HepG2 (cell line): ENCODE data around the gene TADA2A. TPM values are rescaled to one million over a fixed set of nuclear protein-coding genes. Genes with fewer than 3 reads are reported as not detected.
"Not testable (repeated sequence)": the region's sequence is repeated elsewhere in the genome, so short reads cannot be mapped to it uniquely, and the experiment has no call there.

Experiments
- ATAC-seq: fragments of 200-7000 bp; cut with Tn5 transposase; 3 replicates; pipeline ENCODE4 v1.9.1; 2020; ENCODE audit warnings: mild to moderate bottlenecking, moderate library complexity
- BruUV-seq: library from RNA; stranded (reverse); fragments of 400-500 nt; replicated peaks from 2 replicates; lab custom pipeline; 2021; lab: Mats Ljungman, UMichigan
- CTCF ChIA-PET: fragments of 300-600 bp; formaldehyde crosslinking; extraction: SDS; loops from one replicate; lab custom pipeline; 2021; ENCODE audit warnings: low total read pairs, inconsistent platforms, low intra/inter-chr PET ratio; lab: Yijun Ruan, JAX
- POLR2A ChIA-PET: fragments of 350-600 bp; sonication (Branson Sonifier 250); formaldehyde crosslinking; loops from one replicate; lab custom pipeline; 2020; ENCODE audit warnings: antibody characterized with exemption, inconsistent platforms; lab: Yijun Ruan, JAX
- DNase-seq: peaks from one replicate; pipeline ENCODE4 v3.0.0-alpha.2; 2015; ENCODE audit warnings: low spot score
- FAIRE-seq: peaks from 3 replicates; lab custom pipeline; 2011; peaks lifted over from hg19 to GRCh38; lab: Jason Lieb, UNC
- H2AFZ ChIP-seq: one replicate; pipeline ENCODE4 v1.6.1; 2011; ENCODE audit warnings: low read length, inconsistent platforms
- H3K27ac ChIP-seq: fragments of 300-600 bp; 3 replicates; pipeline ENCODE4 v1.8.0; 2011; ENCODE audit warnings: mixed run types, mild to moderate bottlenecking, mixed read lengths, low read length, inconsistent platforms; ENCODE audit not compliant: insufficient read depth; ENCODE audit errors: extremely low read length
- H3K27me3 ChIP-seq, 2 experiments: fragments of 200-600 bp in 1 of 2; 2 replicates in 1 of 2; 3 replicates in 1 of 2; pipeline versions ENCODE4 v1.6.0 to v1.8.0; 2011; ENCODE audit warnings: low read length in 2 of 2, mild to moderate bottlenecking in 2 of 2, moderate library complexity in 2 of 2, inconsistent platforms in 1 of 2; ENCODE audit not compliant: insufficient read depth in 2 of 2, control insufficient read depth in 1 of 2
- H3K36me3 ChIP-seq, 2 experiments: fragments of 200-600 bp in 1 of 2; replicated peaks in 1 of 2; 2 replicates in 1 of 2; 3 replicates in 1 of 2; pipeline versions ENCODE4 v1.5.1 to v1.8.0; 2011; ENCODE audit warnings: low read length in 2 of 2, inconsistent platforms in 1 of 2; ENCODE audit not compliant: insufficient read depth in 2 of 2, control insufficient read depth in 1 of 2
- H3K4me1 ChIP-seq: 2 replicates; pipeline ENCODE4 v1.5.1; 2012; ENCODE audit warnings: low read length, inconsistent platforms; ENCODE audit not compliant: insufficient read depth
- H3K4me2 ChIP-seq: 2 replicates; pipeline ENCODE4 v1.6.0; 2011; ENCODE audit warnings: low read depth, low read length, inconsistent platforms
- H3K4me3 ChIP-seq, 3 experiments: fragments of 200-600 bp in 1 of 3; sonication (generic), shearing (Covaris generic) in 1 of 3; replicated peaks in 1 of 3; 2 replicates each; pipeline ENCODE4 v1.5.1; 2011 to 2016; ENCODE audit warnings: low read length in 3 of 3, inconsistent platforms in 2 of 3, low read depth in 2 of 3, mild to moderate bottlenecking in 2 of 3, control low read depth in 1 of 3, mixed read lengths in 1 of 3; ENCODE audit not compliant: insufficient read depth in 1 of 3
- H3K79me2 ChIP-seq: one replicate; pipeline ENCODE4 v1.6.1; 2011; ENCODE audit warnings: low read length, inconsistent platforms; ENCODE audit not compliant: insufficient read depth
- H3K9ac ChIP-seq: 2 replicates; pipeline ENCODE4 v1.6.0; 2011; ENCODE audit warnings: mild to moderate bottlenecking, low read depth, low read length, inconsistent platforms; ENCODE audit not compliant: insufficient read depth
- H3K9me3 ChIP-seq: 2 replicates; pipeline ENCODE4 v1.5.1; 2012; ENCODE audit warnings: mild to moderate bottlenecking, low read length
- H4K20me1 ChIP-seq: 2 replicates; pipeline ENCODE4 v1.6.0; 2011; ENCODE audit warnings: inconsistent platforms, mild to moderate bottlenecking, low read length, moderate library complexity; ENCODE audit not compliant: insufficient read depth
- AFF4 ChIP-seq: sonication (generic); formaldehyde crosslinking; IDR thresholded peaks from 2 replicates; pipeline ENCODE4 v1.4.0; 2020; ENCODE audit warnings: missing genetic modification reagents
- FOXM1 ChIP-seq: sonication (generic); formaldehyde crosslinking; IDR thresholded peaks from 2 replicates; pipeline ENCODE4 v1.5.0; 2020; ENCODE audit warnings: missing genetic modification reagents
- POLR2A ChIP-seq, 2 experiments: IDR thresholded peaks; 2 replicates each; pipeline ENCODE4 v1.6.1; 2011; ENCODE audit warnings: low read depth in 2 of 2, low read length in 2 of 2, mild to moderate bottlenecking in 1 of 2, moderate library complexity in 1 of 2; ENCODE audit not compliant: insufficient read depth in 1 of 2
- SNAPC2 ChIP-seq: sonication (generic); formaldehyde crosslinking; IDR thresholded peaks from 2 replicates; pipeline ENCODE4 v1.8.1; 2022; ENCODE audit warnings: mild to moderate bottlenecking, missing genetic modification reagents
- ZNF350 ChIP-seq: sonication (generic); formaldehyde crosslinking; IDR thresholded peaks from 2 replicates; pipeline ENCODE4 v1.4.0; 2020; ENCODE audit warnings: mild to moderate bottlenecking, low read depth, missing genetic modification reagents, borderline replicate concordance
- ZNF674 ChIP-seq: sonication (generic); formaldehyde crosslinking; IDR thresholded peaks from 2 replicates; pipeline ENCODE4 v1.5.0; 2020; ENCODE audit warnings: low read depth, mild to moderate bottlenecking, missing genetic modification reagents
- ZNF761 ChIP-seq: sonication (generic); formaldehyde crosslinking; conservative IDR thresholded peaks from 2 replicates; pipeline ENCODE4 v1.4.0; 2020; ENCODE audit warnings: mild to moderate bottlenecking, missing genetic modification reagents
- WGBS: methylation state at CpG from one replicate; pipeline ENCODE4 v1.1.6; 2017; ENCODE audit warnings: low lambda C conversion rate; 5-methylcytosine and 5-hydroxymethylcytosine counted together
- in situ Hi-C: cut with HindIII; loops from 2 replicates; pipeline ENCODE4 v1.10.0; 2017; ENCODE audit warnings: low pct_unique_long_range_greater_than_20kb; ENCODE audit not compliant: extremely low pct_ligation_motif_present
- intact Hi-C: fragments of 100-400 bp; cut with micrococcal nuclease; formaldehyde crosslinking; loops from one replicate; pipeline ENCODE4 v1.10.0; 2022; ENCODE audit not compliant: unreplicated experiment
- polyA plus RNA-seq, 8 experiments: library from polyadenylated mRNA; depleted of rRNA in 3 of 8; stranded (reverse) in 7 of 8; unstranded in 1 of 8; fragments of >200 nt; fragmentation: Illumina TruSeq in 4 of 8; extraction: Trizol in 4 of 8; gene quantifications; 2 replicates each; pipeline versions ENCODE4 v1.2.1 to v1.2.3, GENCODE V29; 2011 to 2016; ENCODE audit warnings: low read depth in 4 of 8, missing spikeins in 1 of 8, mixed read lengths in 1 of 8; ENCODE audit not compliant: insufficient read depth in 1 of 8
- total RNA-seq, 5 experiments: library from RNA; depleted of rRNA; stranded (reverse); fragments of >200 nt; fragmentation: Illumina TruSeq; extraction: Trizol; gene quantifications; 2 replicates each; pipeline ENCODE4 v1.2.3, GENCODE V29; 2016; ENCODE audit warnings: low read depth in 1 of 5
- TF ChIP-seq, protein P1 (sequence below): sonication (generic); formaldehyde crosslinking; IDR thresholded peaks from 2 replicates; pipeline ENCODE4 v1.4.0; 2020; ENCODE audit warnings: missing genetic modification reagents, mild to moderate bottlenecking, borderline replicate concordance
- TF ChIP-seq, protein P2 (sequence below): sonication (generic); formaldehyde crosslinking; IDR thresholded peaks from 2 replicates; pipeline ENCODE4 v1.8.0; 2022; ENCODE audit warnings: missing genetic modification reagents, mild to moderate bottlenecking, moderate library complexity, borderline replicate concordance

Gene TADA2A
- total and polyA plus RNA-seq, 2 of the 13 experiments (the other 11 are each of a cell fraction or from before 2014, with no cell fraction given), result 8.0 to 14.0 TPM

- Histone ChIP-seq H3K4me3 (peak overlapping the region; percentile 75 to 87 (median 76)), H3K27ac (peak overlapping the region; percentile 87), H3K79me2 (peaks cover 22% of the 10 kb centered on the region), H3K4me2 (peak overlapping the region; percentile 92), H3K4me1 (peaks cover 34% of the 10 kb centered on the region)
- in situ Hi-C loops, FAIRE-seq, BruUV-seq, DNase-seq, H3K36me3 ChIP-seq, ATAC-seq, H4K20me1 ChIP-seq, H3K9me3 ChIP-seq: not testable (repeated sequence)
- POLR2A ChIA-PET, result interaction anchor here (1.0 kb wide), 1 partner anchor 47 kb away, joined by 4 read pairs; no protein-coding TSS in a partner anchor
- 11% methylated on average over 14 of the region's 14 CpGs for WGBS
- TF ChIP-seq ZNF761 (CRISPR knock-in tag), result 0 out of 2 replicates have a peak, but pooled peaks have one; percentile 14
- TF ChIP-seq, protein P1, sequence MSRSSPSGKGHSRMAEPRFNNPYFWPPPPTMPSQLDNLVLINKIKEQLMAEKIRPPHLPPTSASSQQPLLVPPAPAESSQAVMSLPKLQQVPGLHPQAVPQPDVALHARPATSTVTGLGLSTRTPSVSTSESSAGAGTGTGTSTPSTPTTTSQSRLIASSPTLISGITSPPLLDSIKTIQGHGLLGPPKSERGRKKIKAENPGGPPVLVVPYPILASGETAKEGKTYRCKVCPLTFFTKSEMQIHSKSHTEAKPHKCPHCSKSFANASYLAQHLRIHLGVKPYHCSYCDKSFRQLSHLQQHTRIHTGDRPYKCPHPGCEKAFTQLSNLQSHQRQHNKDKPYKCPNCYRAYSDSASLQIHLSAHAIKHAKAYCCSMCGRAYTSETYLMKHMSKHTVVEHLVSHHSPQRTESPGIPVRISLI (CRISPR knock-in tag), result peak; percentile 19; the same call in 1 of the 2 replicates
- TF ChIP-seq, all 625 proteins: peak for 2; not testable (repeated sequence) for 623
- H3K9ac ChIP-seq, result peak overlapping the region; percentile 93
- H2AFZ ChIP-seq, H3K27me3 ChIP-seq, intact Hi-C loops, CTCF ChIA-PET: not testable (repeated sequence)
Measured at GRCh38 chr17:37405522-37405921, 1.2 kb upstream of the TADA2A start.

DNA sequence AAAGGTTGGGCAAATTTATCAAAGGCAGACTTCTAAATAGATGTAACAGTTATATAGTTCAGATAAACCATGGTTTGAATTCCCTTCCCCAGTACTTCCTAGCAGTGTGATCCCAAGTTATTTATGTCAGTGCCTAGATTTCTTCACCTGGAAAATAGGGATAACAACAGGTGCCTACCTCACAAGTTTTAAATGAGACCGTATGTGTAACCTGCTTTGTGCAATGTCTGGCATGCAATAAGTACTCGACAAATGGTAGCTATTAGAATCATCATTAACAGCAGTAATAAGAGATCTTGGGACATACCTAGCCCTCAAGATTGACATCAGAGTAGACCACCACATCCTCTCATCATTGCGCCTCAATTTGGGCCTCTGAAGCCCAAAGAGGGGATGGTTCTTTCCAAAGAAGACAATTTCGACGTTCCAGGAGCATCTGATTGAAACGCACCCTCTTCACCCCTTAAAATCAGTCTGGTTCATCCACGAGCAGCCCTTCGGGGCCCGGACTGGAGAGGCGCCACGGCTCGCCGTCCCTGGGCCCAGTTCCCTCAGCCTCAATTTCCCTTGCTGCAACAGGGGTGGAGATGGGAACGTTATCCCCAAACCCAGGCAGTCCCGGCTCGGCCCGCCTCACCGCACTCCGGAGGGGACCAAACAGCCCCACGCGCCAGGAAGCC lies 591 bp upstream of the TADA2A start:
- no peak for DNase-seq
- Histone ChIP-seq H3K27ac (peak overlapping the region; percentile 87), H3K79me2 (peaks cover 22% of the 10 kb centered on the region), H3K4me2 (peak overlapping the region; percentile 92), H3K9ac (peak overlapping the region; percentile 93), H4K20me1 (no peaks in the 10 kb centered on the region), H3K36me3 (peaks cover 0 to under 1% of the 10 kb centered on the region in 2 experiments; a peak in 2 of 5 replicates), H3K27me3 (no peaks in the 10 kb centered on the region; a peak in 1 of 5 replicates), H2AFZ (no peak overlapping the region), H3K4me1 (peaks cover 34% of the 10 kb centered on the region), H3K9me3 (no peaks in the 10 kb centered on the region), H3K4me3 (peak overlapping the region; percentile 75 to 87 (median 76))
- WGBS, result under 1% methylated on average over 13 of the region's 21 CpGs
- FAIRE-seq, result no peak
- CTCF ChIA-PET, result no interaction called here
- no peak; the same call in 2 of the 3 replicates for ATAC-seq
- POLR2A ChIA-PET, result interaction anchor here (1.0 kb wide), 1 partner anchor 47 kb away, joined by 4 read pairs; no protein-coding TSS in a partner anchor
- BruUV-seq, result TSS peak; percentile 78
- in situ Hi-C loops (no loop called here), intact Hi-C loops (no loop called here)
- TF ChIP-seq ZNF350 (CRISPR knock-in tag) (0 out of 2 replicates have a peak, but pooled peaks have one; percentile 37), ZNF674 (no peak), POLR2A (IDR thresholded peaks at IDR 0.05; ENCODE audit: insufficient read depth in 1 of 2, low read depth in 2 of 2, low read length in 2 of 2) (no peak), SNAPC2 (no peak), FOXM1 (no peak), AFF4 (CRISPR knock-in tag) (no peak)
- TF ChIP-seq, protein P2, sequence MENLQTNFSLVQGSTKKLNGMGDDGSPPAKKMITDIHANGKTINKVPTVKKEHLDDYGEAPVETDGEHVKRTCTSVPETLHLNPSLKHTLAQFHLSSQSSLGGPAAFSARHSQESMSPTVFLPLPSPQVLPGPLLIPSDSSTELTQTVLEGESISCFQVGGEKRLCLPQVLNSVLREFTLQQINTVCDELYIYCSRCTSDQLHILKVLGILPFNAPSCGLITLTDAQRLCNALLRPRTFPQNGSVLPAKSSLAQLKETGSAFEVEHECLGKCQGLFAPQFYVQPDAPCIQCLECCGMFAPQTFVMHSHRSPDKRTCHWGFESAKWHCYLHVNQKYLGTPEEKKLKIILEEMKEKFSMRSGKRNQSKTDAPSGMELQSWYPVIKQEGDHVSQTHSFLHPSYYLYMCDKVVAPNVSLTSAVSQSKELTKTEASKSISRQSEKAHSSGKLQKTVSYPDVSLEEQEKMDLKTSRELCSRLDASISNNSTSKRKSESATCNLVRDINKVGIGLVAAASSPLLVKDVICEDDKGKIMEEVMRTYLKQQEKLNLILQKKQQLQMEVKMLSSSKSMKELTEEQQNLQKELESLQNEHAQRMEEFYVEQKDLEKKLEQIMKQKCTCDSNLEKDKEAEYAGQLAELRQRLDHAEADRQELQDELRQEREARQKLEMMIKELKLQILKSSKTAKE (CRISPR knock-in tag), result no peak
